ENCODE results near the gene SST.
"Not testable (repeated sequence)": the region's sequence is repeated elsewhere in the genome, so short reads cannot be mapped to it uniquely, and the experiment has no call there.

Gene SST

DNA sequence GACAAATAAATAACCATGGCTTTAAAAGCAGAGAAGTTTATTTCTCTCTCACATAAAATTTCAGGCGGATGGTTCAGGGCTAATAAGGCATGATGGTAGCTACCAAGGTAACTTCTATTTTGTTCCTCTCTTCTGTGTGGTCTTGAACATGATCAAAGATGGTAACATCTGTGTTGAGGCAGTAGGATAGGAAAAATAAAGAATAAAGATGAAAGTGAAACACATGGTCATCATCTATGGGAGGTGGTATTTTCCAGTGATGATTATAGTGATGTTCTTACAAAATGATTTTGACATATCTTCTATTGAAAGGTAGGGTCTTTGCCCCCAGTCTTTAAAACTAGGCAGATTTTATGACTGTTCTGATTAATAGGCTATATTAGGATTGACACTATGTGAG lies 14.2 kb upstream of the SST start:
- no peak for DNase-seq (ENCODE audit: low read depth in 2 of 2)

DNA sequence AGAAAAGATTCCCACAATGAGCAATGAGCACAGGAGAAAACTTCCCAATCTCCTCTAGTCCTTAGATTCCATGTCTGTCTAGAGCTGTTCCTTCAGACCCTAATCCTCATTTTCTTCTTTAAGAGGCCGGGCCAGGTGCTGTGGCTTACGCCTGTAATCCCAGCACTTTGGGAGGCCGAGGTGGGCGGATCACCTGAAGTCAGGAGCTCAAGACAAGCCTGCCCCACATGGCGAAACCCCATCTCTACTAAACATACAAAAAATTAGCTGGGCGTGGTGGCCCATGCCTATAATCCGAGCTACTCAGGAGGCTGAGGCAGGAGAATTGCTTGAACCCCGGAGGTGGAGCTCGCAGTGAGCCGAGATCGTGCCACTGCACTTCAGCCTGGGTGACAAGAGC lies 11.6 kb upstream of the SST start:
- DNase-seq (ENCODE audit: low read depth in 2 of 2) = not testable (repeated sequence)

DNA sequence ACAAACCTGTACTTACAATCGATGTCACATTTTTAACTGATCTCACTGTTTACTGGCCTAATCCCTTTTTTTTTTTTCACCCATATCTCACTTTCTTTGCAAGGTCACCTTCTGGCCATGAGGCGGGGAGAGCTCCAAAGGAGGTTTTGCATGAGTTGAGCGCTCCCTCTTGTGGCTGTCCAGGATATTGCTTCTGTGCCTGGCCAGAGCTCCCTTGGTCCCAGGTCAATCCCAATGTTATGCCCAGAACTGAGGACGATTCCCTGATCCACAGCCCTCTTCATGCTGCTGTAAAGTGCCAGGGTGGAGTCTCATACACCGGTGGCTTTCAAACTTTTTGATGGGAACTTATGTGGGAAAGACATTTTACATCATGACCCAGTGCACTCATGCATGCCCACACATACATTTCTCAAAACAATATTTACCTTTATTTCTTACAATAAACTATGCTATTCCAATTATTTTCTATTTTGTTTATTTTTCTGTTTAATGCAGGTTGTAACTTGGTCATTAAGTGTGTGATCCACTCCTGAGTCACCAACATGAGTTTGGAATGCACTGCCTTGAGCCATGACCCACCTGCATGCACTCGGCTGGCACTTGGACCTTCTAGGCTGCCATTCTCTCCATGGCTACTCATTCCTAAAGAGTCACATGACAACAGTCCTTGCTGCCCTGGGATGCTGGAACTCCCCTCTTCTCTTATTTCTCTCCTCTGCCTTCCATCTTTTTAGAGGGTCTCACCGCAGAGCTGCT lies 9.6 kb upstream of the SST start:
- peak; percentile 7 to 31 for DNase-seq (ENCODE audit: low read depth in 2 of 2)

- DNase-seq (ENCODE audit: low read depth in 2 of 2) = no peak
Observed at GRCh38 chr3:187678726-187679268, 8.6 kb upstream of the SST start.

DNA sequence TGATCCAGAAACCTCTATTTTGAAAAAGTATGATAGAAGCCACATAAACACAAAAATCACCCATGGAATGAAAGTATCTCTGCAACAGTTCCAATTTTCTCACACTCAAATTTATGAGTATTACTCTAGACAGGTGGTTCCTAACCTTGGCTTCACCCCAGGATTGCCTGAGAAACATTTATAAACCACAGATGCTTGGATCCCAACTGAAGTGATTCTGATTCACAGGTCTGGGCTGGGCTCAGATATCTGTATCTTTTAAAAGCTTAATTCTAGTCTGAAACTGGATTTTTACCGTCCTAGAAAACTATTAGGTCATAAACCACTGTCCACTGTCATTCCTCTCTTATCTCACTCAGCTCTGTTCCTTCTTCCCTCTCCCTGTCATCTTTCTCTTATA lies 7.4 kb upstream of the SST start:
- no peak for DNase-seq (ENCODE audit: low read depth in 2 of 2)

DNA sequence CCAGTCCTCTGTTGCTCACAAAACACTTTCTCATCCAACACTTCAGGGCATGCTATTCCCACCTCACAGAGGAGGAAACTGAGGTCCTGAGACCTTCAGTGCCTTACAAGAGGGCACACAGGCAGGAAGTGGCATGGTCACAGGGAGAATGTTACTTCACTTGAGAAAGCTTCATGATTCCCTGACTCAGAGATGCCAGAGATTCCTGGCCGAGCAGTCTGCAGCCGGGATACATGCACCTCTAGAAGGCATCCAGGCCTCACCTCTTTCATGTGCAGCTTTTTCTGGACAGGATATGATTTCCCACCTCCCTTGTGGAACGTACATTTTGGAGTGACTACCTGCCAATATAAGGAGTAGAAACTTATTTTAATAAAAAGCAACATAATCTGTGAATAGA lies 2.8 kb upstream of the SST start:
- no peak for DNase-seq (ENCODE audit: low read depth in 2 of 2)

DNA sequence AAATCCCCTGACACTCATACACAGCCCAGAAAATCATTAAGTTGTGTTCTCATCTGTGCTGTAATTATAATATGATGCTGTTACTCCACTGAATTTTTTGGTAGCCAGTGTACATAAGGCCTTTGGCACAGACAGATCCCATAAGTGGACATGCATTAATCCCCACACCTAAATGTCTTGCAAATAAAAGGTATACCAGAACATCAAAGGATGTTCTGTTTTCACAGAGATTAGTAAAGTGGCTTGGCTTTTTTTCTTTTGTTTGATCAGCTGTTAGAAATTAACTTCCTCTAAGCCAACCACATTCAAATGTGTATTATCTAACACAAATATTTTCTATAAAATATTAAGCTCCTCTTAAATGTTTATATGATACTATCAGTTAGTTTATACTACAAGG lies 2.7 kb downstream of the SST start:
- DNase-seq (ENCODE audit: low read depth in 2 of 2) = no peak

- no peak for DNase-seq (ENCODE audit: low read depth in 2 of 2)
Observed at GRCh38 chr3:187665764-187666402, 4.3 kb downstream of the SST start.

DNA sequence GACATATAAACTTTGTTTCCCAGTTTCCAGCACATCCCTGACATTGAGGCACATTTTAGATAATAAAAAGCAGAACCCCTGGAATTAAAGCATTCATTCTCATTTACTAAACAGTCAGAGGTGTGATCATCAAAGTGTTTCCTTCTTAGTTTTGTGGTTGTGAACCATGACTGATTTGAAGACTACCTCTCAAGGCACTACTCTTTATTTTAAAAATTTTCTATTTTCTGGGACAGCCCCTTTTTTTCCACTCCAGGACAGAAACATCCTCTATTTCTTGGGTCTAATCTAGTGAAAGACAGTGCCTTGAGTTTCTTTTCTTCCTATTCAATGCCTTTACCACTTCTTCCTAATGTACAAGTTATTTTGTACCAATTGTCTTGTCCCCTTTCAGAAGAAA lies 5.2 kb downstream of the SST start:
- no peak for DNase-seq (ENCODE audit: low read depth in 2 of 2)

DNA sequence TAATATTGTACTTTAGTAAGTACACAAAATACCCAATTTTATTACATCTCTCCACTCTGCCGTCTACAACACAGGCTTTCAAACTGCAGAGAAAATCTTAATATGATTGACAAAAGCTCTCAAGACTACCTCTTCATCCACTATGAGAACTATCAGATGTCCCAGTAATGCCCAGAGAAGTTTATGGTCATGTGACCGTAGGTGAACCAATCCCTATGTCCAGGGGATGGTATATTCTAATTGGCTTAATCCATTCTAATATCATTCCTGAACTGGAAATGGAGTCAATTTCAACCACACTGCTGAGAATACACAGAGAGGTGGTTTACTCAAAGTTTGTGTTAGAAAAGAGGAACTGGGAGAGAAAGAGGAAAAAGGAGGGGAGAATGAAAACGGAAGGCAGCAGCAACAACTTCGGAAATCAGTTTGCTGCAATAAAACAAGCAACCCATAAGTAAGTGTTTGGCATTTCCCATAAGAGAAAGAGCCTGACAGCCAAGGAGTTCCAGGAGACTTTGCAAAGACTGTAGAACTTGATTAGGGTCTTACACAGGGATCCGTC lies 7.3 kb downstream of the SST start:
- DNase-seq (ENCODE audit: low read depth in 2 of 2) = no peak

- DNase-seq (ENCODE audit: low read depth in 2 of 2) = no peak
Observed at GRCh38 chr3:187661267-187661666, 8.9 kb downstream of the SST start.

DNA sequence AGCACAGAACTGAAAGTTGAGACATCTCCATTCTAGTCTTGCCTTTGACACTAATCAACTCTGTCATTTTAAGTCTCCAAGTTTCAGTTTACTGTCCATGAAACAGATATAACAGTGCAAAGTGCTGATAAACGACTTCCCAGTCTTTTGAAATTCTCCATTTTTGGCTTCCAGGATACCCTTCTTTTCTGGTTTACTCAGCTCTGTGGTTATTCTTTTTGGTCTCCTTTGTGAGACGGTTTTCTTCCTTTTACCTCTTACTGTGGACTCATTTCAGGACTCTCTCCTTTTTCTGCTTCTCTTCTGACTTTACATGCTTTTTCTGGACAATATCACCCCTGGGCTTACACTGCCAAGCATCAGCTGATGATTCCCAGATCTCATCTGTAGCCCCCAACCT lies 18.9 kb downstream of the SST start:
- DNase-seq (ENCODE audit: low read depth in 2 of 2) = no peak

DNA sequence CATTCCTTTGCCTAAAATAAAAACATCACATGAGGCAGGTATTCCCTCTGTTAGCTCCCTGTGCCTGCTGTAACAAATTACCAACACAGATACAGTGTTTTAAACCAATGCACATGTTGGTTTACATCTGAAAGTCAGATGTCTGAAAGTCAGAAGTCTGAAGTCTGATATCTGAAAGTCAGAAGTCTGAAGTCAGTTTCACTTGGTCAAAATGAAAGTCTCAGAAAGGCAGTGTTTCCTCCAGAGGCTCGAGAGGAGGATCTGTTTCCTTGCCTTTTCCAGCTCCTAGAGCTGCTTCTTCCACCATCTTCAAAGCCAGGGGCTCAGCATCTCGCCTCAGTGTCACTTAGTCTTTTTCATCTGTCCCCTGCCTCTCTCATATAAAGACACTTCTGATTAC lies 22.0 kb downstream of the SST start:
- no peak for DNase-seq (ENCODE audit: low read depth in 2 of 2)

DNA sequence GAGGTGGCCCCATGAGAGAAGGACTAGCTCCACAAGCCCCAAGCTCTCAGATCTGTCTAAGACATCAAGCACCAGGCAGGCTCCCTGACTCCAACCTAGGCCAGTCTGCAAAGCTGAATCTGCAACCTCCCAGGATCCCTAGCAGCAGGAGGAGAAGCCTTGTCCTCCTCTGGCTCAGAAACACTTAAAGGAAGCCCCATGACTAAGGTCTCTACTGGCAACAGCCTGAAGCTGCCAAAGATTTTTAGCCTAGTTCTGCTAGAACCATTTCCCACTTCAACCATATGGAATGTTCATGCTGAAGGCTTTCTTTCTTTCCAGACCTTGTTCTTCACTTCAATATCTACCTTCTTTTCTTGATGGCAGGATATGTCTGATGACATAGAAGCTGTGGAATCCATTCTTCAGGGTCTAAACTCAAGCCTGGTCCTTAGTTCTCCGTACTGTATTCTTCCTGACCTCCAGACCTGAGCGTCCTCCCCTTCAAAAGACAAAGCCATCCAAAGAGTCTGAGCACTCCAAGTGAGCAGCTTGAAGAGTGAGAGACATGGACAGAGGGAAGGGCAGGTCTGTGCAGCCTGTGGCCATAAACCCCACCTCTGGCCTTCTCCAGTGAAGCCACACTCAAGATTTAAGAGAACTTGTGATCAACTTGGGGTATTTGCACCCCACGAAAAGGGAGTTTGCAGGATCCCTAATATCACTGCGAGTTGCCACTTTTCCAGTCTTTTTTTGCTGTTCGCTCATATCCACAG lies 23.1 kb downstream of the SST start:
- DNase-seq (ENCODE audit: low read depth in 2 of 2) = no peak

GRCh38 chr3:187645379-187645778 lies 24.8 kb downstream of the SST start:
- DNase-seq (ENCODE audit: low read depth in 2 of 2) = not testable (repeated sequence)

DNA sequence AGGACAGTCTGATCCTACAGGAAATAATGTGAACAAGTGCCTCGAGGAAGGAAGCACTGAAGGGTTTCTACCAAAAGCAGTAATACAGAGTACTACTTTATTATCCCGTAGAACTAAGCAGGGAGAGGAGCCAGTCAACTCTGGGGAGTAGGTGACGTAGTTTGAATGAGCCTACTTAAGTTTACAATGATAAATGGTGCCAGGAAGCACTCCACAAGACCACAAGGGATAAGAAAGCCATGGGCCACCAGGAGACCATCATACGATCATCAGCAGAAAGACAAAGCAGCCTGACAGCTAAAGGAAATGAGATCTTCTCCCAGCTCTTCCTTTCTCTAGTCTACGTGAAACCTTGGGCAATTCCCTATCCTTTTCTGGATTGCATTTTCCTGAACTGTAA lies 27.3 kb downstream of the SST start:
- DNase-seq (ENCODE audit: low read depth in 2 of 2) = no peak

DNA sequence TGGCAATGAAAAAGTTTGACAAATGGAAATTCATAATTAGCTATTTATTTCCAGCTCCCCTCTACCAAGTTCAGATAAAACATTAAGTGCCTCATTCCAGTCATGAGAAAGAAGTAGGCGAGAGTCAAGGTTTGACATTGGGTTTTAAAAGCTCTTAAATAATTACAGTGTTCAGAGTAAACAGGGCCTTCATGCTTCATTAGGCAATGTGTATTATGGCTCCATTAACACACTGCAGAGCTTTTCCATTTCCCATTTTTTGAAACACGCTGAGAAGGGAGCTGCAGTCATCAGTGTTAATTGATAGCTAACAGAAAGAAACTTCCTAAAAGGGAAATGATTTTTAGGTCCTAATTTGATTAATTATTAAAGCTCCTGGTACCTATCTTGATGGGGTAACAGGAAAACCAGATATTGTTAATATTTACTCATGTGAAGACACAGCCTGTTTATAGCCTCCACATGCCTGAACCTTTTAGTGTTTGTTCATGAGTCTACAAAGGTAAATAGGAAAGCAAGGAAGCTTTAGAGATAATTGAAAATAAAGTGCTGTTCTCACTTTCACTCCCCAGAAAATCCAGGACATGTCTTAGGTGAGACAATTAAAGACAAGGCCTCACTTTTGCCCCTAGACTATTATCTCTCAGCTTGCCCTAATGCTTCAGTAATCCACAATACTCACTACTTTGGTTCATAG lies 28.7 kb downstream of the SST start:
- DNase-seq (ENCODE audit: low read depth in 2 of 2) = no peak

GRCh38 chr3:187640569-187641059 lies 29.6 kb downstream of the SST start:
- no peak for DNase-seq (ENCODE audit: low read depth in 2 of 2)

DNA sequence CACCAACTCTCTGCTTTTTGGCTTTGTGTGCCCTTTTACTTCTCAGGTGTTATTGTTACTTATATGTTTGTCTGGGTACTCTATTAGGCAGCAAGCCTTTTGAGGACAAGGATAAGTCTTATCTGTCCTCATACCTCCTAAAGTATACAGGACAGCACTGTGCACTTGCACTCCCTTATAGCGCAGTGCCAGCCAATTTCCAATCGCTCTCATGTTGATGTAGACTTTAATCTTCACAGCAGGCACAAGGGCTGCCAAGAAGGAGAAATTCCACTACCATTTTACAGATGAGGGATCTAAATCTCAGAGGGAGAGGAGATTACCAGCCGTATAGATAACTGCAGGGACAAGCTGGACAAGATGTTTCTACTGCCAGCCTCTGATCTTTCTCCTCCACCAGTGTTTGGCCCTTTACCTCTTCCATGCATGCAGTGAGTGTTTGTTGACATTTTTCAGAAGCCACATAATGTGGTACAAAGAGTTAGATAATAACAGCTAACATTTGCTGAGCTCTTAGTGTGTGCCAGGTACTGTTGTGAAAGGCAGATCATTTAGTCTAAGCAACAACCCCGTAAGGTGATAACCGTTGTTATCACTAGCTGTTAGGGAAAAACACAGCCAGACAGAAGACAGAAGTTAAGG lies 30.1 kb downstream of the SST start:
- DNase-seq (ENCODE audit: low read depth in 2 of 2) = no peak

DNA sequence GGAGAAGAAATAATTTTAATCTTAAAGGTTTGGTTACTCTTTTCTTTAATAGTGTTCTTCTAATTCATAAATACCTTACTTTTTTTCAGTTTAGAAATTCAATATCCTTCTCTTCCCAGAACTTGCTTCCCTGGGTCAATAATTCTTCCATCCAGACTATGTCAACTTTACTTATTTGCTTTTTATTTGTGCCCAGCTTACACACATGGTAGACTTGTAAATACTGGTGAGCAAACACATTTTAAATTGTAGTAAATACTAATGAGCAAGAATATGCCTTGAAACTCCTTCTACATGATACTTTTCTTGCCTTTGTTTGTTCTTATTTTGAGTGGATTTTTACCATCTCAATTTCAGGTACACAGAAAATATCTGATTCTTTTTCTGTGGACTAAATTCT lies 33.7 kb downstream of the SST start:
- no peak for DNase-seq (ENCODE audit: low read depth in 2 of 2)

GRCh38 chr3:187630404-187630803 lies 39.8 kb downstream of the SST start:
- DNase-seq (ENCODE audit: low read depth in 2 of 2) = no peak

All from activated CD8-positive, alpha-beta memory T cell treated with anti-CD3 and anti-CD28 coated beads for 4 hours (primary cell).